CD4-positive, CD25-positive, alpha-beta regulatory T cell (primary cell): ENCODE data around the gene DDX10. TPM values are rescaled to one million over a fixed set of nuclear protein-coding genes. Genes with fewer than 3 reads are reported as not detected.

Source experiments
- ATAC-seq, 2 donors: fragments of 150-1000 bp; cut with Tn5 transposase; one replicate each; pipeline ENCODE4 v1.10.0; 2021; ENCODE audit warnings: low read depth in 2 of 2, moderate number of reproducible peaks in 2 of 2, moderate library complexity in 1 of 2
- DNase-seq, 3 donors: peaks; one replicate each; pipeline versions ENCODE4 v3.0.0 to v3.0.0-alpha.2; 2012 to 2022; ENCODE audit warnings: mixed read lengths in 1 of 3
- H3K27ac ChIP-seq: one replicate; pipeline ENCODE4 v1.7.0; 2013; ENCODE audit warnings: mild to moderate bottlenecking, low read length; ENCODE audit not compliant: insufficient read depth, poor library complexity, severe bottlenecking
- H3K27me3 ChIP-seq: one replicate; pipeline ENCODE4 v1.7.0; 2013; ENCODE audit warnings: low read length; ENCODE audit not compliant: control insufficient read depth, insufficient read depth
- H3K36me3 ChIP-seq: one replicate; pipeline ENCODE4 v1.7.0; 2013; ENCODE audit warnings: mild to moderate bottlenecking, low read length, moderate library complexity; ENCODE audit not compliant: control insufficient read depth, insufficient read depth
- H3K4me1 ChIP-seq: 2 replicates; pipeline ENCODE4 v1.7.0; 2013; ENCODE audit warnings: mild to moderate bottlenecking, low read length; ENCODE audit not compliant: insufficient read depth, control insufficient read depth, poor library complexity, severe bottlenecking
- H3K4me3 ChIP-seq: one replicate; pipeline ENCODE4 v1.7.0; 2013; ENCODE audit warnings: low read depth, mild to moderate bottlenecking, low read length, moderate library complexity
- H3K9me3 ChIP-seq, 2 experiments: 1 replicate in 1 of 2; 2 replicates in 1 of 2; pipeline ENCODE4 v1.7.0; 2013; ENCODE audit warnings: low read length in 2 of 2, mild to moderate bottlenecking in 1 of 2, moderate library complexity in 1 of 2; ENCODE audit not compliant: control insufficient read depth in 2 of 2
- H3K27ac Mint-ChIP-seq, 3 donors: one replicate each; pipeline ENCODE4 v1.8.0; 2020 to 2022; ENCODE audit warnings: mild to moderate bottlenecking in 3 of 3, mixed read lengths in 3 of 3, moderate library complexity in 2 of 3
- H3K27me3 Mint-ChIP-seq: one replicate; pipeline ENCODE4 v1.8.0; 2022; ENCODE audit warnings: mild to moderate bottlenecking, mixed read lengths
- H3K36me3 Mint-ChIP-seq: one replicate; pipeline ENCODE4 v1.8.0; 2020; ENCODE audit warnings: mixed read lengths
- H3K4me1 Mint-ChIP-seq, 4 donors: one replicate each; pipeline ENCODE4 v1.8.0; 2020 to 2022; ENCODE audit warnings: mixed read lengths in 4 of 4, mild to moderate bottlenecking in 1 of 4
- H3K4me3 Mint-ChIP-seq, 4 donors: one replicate each; pipeline ENCODE4 v1.8.0; 2020 to 2022; ENCODE audit warnings: mild to moderate bottlenecking in 4 of 4, mixed read lengths in 4 of 4, moderate library complexity in 3 of 4
- H3K9me3 Mint-ChIP-seq, 7 donors: one replicate each; pipeline ENCODE4 v1.8.0; 2020 to 2022; ENCODE audit warnings: mixed read lengths in 7 of 7, mild to moderate bottlenecking in 3 of 7, moderate library complexity in 2 of 7
- polyA plus RNA-seq, 4 donors: library from polyadenylated mRNA; unstranded; fragments of 300-500 nt; fragmentation: Illumina TruSeq; gene quantifications; one replicate each; pipeline ENCODE4 v1.2.3, GENCODE V29; 2021
- total RNA-seq: library from RNA; stranded (reverse); gene quantifications from one replicate; pipeline ENCODE4 v1.2.3, GENCODE V29; 2022

Gene DDX10
- total and polyA plus RNA-seq, 5 donors from 2014 or later: 10.5 to 23.3 (median 14.0) TPM

- H3K4me1 Mint-ChIP-seq: peaks cover 0 to 5% (median 3%) of the 10 kb centered on the region in 4 donors
- ATAC-seq (no peak), DNase-seq (peak in 2 of 3 donors; percentile 15 to 22)
- H3K9me3 Mint-ChIP-seq: no peaks in the 10 kb centered on the region
- Histone ChIP-seq H3K27me3 (no peaks in the 10 kb centered on the region), H3K4me1 (no peaks in the 10 kb centered on the region), H3K36me3 (no peaks in the 10 kb centered on the region), H3K4me3 (no peak overlapping the region), H3K9me3 (no peaks in the 10 kb centered on the region), H3K27ac (no peak overlapping the region)
- peaks cover 3% of the 10 kb centered on the region for H3K36me3 Mint-ChIP-seq
- peak overlapping the region in 1 of 3 donors; percentile 20 for H3K27ac Mint-ChIP-seq
- H3K4me3 Mint-ChIP-seq: no peak overlapping the region
- H3K27me3 Mint-ChIP-seq: no peaks in the 10 kb centered on the region
Measured at GRCh38 chr11:108887436-108888238, 222.8 kb downstream of the DDX10 start.

GRCh38 chr11:108890482-108891105 lies 225.7 kb downstream of the DDX10 start:
- H3K4me3 ChIP-seq: no peak overlapping the region
- H3K36me3 ChIP-seq: no peaks in the 10 kb centered on the region
- H3K9me3 ChIP-seq: no peaks in the 10 kb centered on the region
- DNase-seq (no peak), ATAC-seq (no peak)
- peaks cover 0 to 10% (median 0%) of the 10 kb centered on the region in 7 donors for H3K9me3 Mint-ChIP-seq
- H3K27ac ChIP-seq: no peak overlapping the region
- no peaks in the 10 kb centered on the region for H3K4me1 ChIP-seq
- no peak overlapping the region for H3K4me3 Mint-ChIP-seq
- H3K27me3 ChIP-seq: no peaks in the 10 kb centered on the region
- H3K27ac Mint-ChIP-seq: no peak overlapping the region
- peaks cover 0 to 11% (median 4%) of the 10 kb centered on the region in 4 donors for H3K4me1 Mint-ChIP-seq
- no peaks in the 10 kb centered on the region for H3K27me3 Mint-ChIP-seq
- peaks cover 3% of the 10 kb centered on the region for H3K36me3 Mint-ChIP-seq

GRCh38 chr11:108891143-108891542 lies 226.3 kb downstream of the DDX10 start:
- H3K27ac Mint-ChIP-seq: no peak overlapping the region
- peaks cover 2 to 11% (median 5%) of the 10 kb centered on the region in 4 donors for H3K4me1 Mint-ChIP-seq

GRCh38 chr11:108891909-108892511 lies 227.1 kb downstream of the DDX10 start:
- no peak overlapping the region for H3K4me3 Mint-ChIP-seq
- no peaks in the 10 kb centered on the region for H3K27me3 ChIP-seq
- H3K4me1 ChIP-seq: no peaks in the 10 kb centered on the region
- peaks cover 10% of the 10 kb centered on the region for H3K36me3 Mint-ChIP-seq
- H3K9me3 Mint-ChIP-seq: peaks cover 0 to 24% (median 2%) of the 10 kb centered on the region in 7 donors
- DNase-seq: no peak
- no peak overlapping the region for H3K27ac ChIP-seq
- H3K27ac Mint-ChIP-seq: no peak overlapping the region
- H3K27me3 Mint-ChIP-seq: no peaks in the 10 kb centered on the region
- ATAC-seq: no peak
- peaks cover 2 to 11% (median 3%) of the 10 kb centered on the region in 4 donors for H3K4me1 Mint-ChIP-seq
- H3K9me3 ChIP-seq: peaks cover 1 to 3% of the 10 kb centered on the region in 2 experiments
- no peak overlapping the region for H3K4me3 ChIP-seq
- no peaks in the 10 kb centered on the region for H3K36me3 ChIP-seq

More at GRCh38 chr11:108891143-108891542, 226.3 kb downstream of the DDX10 start:
- Histone ChIP-seq H3K4me3 (no peak overlapping the region), H3K4me1 (no peaks in the 10 kb centered on the region), H3K27ac (no peak overlapping the region), H3K9me3 (no peaks in the 10 kb centered on the region), H3K36me3 (no peaks in the 10 kb centered on the region), H3K27me3 (no peaks in the 10 kb centered on the region)
- H3K4me3 Mint-ChIP-seq: no peak overlapping the region
- DNase-seq (no peak), ATAC-seq (no peak)
- no peaks in the 10 kb centered on the region for H3K27me3 Mint-ChIP-seq
- peaks cover 8% of the 10 kb centered on the region for H3K36me3 Mint-ChIP-seq
- H3K9me3 Mint-ChIP-seq: peaks cover 0 to 15% (median 0%) of the 10 kb centered on the region in 7 donors

GRCh38 chr11:108895579-108896480 lies 231.0 kb downstream of the DDX10 start:
- peaks cover 16 to 21% of the 10 kb centered on the region in 2 experiments for H3K9me3 ChIP-seq
- H3K4me1 ChIP-seq: no peaks in the 10 kb centered on the region
- no peak overlapping the region for H3K4me3 ChIP-seq
- no peak overlapping the region for H3K27ac ChIP-seq
- peak in 1 of 3 donors; percentile 5 for DNase-seq
- H3K27me3 Mint-ChIP-seq: no peaks in the 10 kb centered on the region
- peaks cover 24% of the 10 kb centered on the region for H3K36me3 Mint-ChIP-seq
- H3K27ac Mint-ChIP-seq: peak overlapping the region in 1 of 3 donors; percentile 3
- no peaks in the 10 kb centered on the region for H3K27me3 ChIP-seq
- peaks cover 0 to 43% (median 4%) of the 10 kb centered on the region in 7 donors for H3K9me3 Mint-ChIP-seq
- peaks cover 3% of the 10 kb centered on the region for H3K36me3 ChIP-seq
- ATAC-seq: no peak
- H3K4me3 Mint-ChIP-seq: no peak overlapping the region
- peaks cover 0 to 11% (median 3%) of the 10 kb centered on the region in 4 donors for H3K4me1 Mint-ChIP-seq

DNA sequence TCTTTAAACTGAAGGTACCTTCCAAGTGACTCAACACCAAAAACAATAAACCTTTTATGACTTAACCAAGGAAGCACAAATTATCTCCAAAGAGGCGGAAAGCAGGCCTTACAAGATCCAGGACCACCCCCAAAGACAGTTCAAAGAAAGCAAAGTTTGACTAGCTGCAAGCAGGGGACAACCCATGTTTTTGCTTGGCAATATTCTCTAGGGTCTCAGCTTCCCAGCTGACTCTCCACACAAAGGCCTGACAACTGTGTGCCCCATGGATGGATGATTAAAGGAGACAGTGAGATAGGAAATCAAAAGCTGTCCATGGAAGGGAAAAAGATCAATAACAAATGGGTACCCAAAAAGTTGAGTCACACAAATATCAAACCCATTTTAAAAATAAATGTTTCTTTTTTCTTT lies 232.2 kb downstream of the DDX10 start:
- Mint-ChIP-seq H3K27ac (no peak overlapping the region), H3K4me1 (peaks cover 0 to 11% (median 3%) of the 10 kb centered on the region in 4 donors), H3K9me3 (peaks cover 0 to 43% (median 4%) of the 10 kb centered on the region in 7 donors), H3K27me3 (no peaks in the 10 kb centered on the region), H3K36me3 (peaks cover 23% of the 10 kb centered on the region), H3K4me3 (no peak overlapping the region)
- Histone ChIP-seq H3K4me3 (no peak overlapping the region), H3K9me3 (peaks cover 16 to 21% of the 10 kb centered on the region in 2 experiments), H3K27ac (no peak overlapping the region), H3K36me3 (peaks cover 3% of the 10 kb centered on the region), H3K4me1 (no peaks in the 10 kb centered on the region), H3K27me3 (no peaks in the 10 kb centered on the region)
- DNase-seq: no peak
- ATAC-seq: no peak

DNA sequence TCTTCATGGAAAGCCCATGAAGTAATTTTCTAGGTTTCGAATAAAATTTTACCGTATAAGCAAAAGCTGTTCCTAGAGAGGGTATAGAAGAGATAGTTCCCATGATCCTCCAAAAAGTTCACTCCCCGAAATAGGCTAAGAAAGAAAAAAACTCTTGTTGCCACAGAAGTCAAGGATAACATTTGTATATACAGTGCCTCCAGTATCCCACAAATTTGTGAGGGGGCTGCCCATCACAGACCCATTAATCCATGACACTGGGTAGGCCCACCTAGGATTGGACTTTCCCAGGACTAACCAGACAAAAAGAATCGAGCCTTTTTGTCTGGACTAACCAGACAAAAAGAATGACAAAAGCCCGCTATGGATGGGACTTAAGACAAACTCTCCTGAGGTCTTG lies 233.0 kb downstream of the DDX10 start:
- Mint-ChIP-seq H3K36me3 (peaks cover 20% of the 10 kb centered on the region), H3K9me3 (peaks cover 0 to 43% (median 4%) of the 10 kb centered on the region in 7 donors), H3K27ac (peak overlapping the region in 1 of 3 donors; percentile 39), H3K4me1 (peaks cover 0 to 9% (median 3%) of the 10 kb centered on the region in 4 donors), H3K27me3 (no peaks in the 10 kb centered on the region), H3K4me3 (no peak overlapping the region)
- Histone ChIP-seq H3K36me3 (peaks cover 3% of the 10 kb centered on the region), H3K9me3 (peaks cover 16 to 21% of the 10 kb centered on the region in 2 experiments), H3K27ac (no peak overlapping the region), H3K27me3 (no peaks in the 10 kb centered on the region), H3K4me1 (no peaks in the 10 kb centered on the region), H3K4me3 (no peak overlapping the region)
- ATAC-seq (no peak), DNase-seq (no peak)
